Activated effector memory CD4-positive, alpha-beta T cell treated with anti-CD3 and anti-CD28 coated beads, Interleukin-2, amount 50 U/mL, for 16 hours (primary cell): ENCODE measurements around the gene PRSS22.

Experiments used
- DNase-seq: peaks from one replicate; pipeline ENCODE4 v3.0.0-alpha.2; 2020

PRSS22 gene

DNA sequence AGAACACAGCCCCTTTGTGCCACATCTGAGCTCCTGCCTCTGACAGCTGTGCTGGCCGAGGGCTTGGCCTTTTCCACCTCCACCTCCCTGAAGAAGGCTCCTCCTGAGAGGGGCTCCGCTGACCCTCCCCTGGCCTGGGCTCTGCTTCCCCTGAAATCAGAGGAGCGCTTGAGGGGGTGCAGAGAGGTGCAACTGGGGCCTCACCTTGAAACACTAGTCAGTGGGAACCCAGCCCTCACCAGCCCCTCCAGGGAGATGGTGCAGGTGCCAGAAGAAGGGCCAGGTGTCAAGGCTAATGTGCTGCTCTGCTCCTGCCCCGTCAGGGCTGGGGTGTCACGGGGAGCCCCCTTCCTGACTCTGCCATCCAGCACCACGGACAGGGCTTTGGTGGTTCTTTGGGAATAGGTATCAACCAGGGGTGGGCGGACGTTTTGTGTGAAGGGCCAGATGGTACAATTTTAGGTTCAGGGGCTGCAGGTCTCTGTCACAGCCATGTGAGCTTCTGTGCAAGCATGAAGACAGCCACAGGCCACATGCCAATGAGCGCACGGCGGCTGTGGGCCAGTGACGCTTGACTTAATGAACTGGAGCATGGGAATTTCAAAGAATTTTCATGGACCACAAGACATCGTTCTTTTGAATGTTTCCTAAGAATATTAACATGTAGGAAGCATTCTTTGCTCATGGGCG is 30.0 kb downstream of the PRSS22 start:
- no peak for DNase-seq

DNA sequence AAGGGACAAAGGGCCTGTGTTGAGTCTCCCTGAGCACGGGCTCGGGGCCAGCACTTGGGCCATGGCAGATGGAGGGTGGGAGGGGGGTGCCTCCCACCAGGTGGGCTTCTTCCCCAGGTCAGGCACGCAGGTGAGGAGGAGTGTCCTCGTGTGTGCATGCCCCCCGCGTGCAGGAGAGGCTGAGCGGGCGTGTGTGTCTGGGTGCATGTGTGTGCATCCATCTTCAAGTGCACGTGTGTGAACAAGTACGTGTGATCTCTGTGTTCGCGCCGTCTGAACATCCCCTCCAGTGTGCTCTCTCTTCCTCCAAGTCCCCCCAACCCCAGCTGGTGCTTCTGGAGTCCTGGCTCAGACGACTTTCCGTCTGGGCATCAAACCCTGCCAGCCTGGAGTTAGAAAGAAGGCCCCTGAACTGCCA is 30.6 kb downstream of the PRSS22 start:
- DNase-seq: peak; percentile 44

DNA sequence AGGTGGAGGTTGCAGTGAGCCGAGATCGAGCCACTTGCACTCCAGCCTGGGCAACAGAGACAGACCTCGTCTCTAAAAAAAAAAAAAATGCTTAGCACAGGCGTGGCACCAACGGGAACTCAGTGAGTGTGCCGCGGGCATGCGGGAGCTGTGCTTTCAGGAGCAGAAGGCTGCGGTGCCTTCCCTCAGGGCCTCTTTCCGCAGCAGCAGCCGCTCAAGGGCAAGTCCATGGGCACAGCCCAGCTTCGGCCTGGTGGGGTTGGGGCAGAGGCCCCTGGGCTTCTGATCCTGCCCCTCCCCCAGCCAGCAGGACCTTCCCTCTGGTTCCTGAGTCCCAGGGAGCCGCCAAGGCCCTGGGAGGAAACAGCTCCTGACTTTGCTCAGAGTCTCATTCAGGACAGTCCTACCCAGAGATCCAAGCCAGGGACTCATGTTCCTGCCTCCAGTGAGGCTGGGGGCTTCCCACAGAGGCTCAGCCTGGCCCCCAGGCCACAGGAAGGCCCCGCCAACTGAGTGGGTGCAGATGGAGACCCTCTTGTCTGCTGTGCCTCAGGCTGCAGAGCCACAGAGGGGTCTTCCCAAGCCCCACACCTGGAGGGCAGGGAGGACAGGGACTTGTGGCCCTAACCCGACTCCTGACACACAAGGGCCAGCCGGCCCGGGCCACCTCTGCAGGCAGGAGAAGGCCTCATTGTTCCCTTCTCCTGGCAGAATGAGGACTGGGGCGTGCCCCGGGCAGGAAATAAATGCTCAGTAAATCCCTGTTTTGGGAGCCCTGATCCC is 31.2 kb downstream of the PRSS22 start:
- DNase-seq: peak; percentile 56

DNA sequence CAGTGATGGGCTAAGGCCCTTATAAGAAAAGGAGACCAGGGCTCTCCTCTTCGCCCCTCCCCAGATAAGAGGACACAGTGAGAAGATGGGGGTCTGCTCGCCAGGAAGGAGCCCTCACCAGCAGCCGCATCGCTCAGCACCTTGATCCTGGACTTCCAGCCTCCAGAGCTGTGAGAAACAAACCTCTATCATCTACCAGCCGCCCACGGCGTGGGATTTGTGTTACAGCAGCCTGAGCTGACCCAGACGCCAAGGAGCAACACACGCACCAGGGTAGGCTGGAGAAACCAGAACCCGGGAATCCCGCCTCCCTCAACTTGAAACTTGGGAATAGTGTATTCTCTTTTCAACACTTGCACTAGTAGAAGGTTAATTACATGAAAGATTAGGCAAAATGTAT is 32.1 kb downstream of the PRSS22 start:
- DNase-seq: peak; percentile 31

DNA sequence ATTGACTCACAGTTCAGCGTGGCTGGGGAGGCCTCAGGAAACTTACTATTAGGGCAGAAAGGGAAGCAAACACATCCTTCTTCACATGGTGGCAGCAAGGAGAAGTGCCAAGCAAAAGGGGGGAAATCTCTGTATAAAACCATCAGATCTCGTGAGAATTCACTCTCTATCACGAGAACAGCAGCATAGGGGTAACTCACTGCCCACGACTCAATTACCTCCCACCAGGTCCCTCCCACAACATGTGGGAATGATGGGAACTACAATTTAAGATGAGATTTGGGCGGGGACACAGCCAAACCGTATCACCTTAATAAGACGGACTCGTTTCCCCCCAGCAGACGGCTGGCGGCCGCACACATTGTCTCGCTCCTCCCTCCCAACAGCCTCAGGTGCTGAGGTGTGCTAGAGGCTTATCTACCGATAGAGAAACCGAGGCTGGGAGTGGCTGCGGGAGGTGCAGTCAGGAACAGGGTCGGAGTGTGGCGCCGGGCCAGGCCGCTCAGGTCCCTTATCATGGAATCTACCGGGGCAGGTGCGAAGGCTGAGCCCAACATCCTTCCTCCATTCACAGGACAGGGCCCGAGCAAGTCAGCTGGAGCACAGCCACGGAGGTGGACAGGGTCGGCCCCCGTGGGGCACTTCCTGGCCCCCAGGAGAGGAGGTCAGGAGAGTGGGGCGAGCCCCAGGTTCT is 32.8 kb downstream of the PRSS22 start:
- peak; percentile 49 for DNase-seq

DNA sequence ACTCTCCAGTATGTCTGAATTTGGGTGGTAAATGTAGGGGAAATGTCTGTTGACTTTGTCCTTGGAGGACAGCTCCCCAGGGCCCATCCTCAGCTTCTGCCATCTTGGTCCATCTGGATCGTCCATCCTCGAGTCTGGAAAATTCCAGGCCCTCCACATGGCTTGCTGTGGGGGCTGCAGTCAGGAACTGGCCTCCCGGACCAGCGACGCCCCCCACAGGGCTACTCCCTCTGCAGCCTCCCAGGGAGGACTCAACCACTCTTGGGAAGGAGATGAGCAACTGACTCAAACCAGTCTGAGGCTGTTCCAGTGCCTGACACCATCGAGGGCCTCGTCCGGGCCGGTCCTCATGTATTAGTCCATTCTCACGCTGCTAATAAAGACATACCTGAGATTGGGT is 33.3 kb downstream of the PRSS22 start:
- DNase-seq: peak; percentile 25

DNA sequence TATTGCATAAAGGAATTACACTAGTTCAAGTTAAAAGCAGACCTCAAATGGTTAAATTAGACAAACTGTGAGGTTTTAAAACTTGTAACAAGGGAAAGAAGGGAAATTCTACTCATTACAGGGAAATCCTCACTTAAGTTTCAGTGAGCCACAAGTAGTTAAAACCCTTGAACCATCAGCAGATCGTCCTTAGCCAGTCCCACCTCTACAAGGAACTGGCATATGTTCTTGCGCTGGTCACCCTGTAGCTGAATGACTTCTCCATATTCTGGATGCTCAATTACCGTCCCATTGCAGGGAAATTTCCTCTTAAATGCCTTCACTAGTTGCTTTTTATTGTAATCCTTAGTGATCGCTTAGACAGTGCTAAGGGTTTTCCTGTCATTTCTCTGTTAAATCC is 35.5 kb downstream of the PRSS22 start:
- peak; percentile 4 for DNase-seq

DNA sequence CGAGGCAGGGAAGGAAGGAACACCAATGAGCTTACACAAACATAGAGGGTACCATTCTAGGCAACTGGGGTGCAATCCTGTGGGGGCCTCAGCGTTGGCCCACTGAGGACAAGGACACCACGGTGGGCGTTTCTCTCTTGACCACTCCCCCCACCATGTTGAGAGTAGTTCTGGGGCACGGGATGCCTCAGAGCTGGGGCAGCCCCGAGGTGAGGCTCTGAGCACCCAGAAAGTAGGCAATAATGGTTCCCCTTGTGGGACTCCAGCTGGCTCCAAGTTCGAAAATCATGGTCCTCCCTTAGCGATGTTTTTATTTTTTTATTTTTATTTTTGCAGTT is 35.8 kb downstream of the PRSS22 start:
- DNase-seq: peak; percentile 47

DNA sequence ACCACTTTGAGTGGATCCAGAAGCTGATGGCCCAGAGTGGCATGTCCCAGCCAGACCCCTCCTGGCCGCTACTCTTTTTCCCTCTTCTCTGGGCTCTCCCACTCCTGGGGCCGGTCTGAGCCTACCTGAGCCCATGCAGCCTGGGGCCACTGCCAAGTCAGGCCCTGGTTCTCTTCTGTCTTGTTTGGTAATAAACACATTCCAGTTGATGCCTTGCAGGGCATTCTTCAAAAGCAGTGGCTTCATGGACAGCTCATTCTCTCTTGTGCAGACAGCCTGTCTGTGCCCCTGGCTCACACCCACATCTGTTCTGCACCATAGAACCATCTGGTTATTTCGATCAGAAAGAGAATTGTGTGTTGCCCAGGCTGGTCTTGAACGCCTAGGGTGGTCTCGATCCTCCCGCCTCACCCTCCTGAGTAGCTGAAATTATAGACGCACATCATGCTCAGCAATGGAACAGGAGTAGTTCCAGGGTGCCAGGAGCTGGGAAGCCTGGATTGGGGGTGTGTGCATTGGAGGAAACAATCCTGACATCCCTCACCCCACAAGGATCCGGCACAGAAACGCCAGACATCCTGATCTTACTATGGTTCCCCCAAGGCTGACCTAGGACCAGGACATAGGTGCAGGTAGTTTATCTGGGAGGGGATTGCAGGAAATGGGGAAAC is 36.3 kb downstream of the PRSS22 start:
- peak; percentile 56 for DNase-seq

DNA sequence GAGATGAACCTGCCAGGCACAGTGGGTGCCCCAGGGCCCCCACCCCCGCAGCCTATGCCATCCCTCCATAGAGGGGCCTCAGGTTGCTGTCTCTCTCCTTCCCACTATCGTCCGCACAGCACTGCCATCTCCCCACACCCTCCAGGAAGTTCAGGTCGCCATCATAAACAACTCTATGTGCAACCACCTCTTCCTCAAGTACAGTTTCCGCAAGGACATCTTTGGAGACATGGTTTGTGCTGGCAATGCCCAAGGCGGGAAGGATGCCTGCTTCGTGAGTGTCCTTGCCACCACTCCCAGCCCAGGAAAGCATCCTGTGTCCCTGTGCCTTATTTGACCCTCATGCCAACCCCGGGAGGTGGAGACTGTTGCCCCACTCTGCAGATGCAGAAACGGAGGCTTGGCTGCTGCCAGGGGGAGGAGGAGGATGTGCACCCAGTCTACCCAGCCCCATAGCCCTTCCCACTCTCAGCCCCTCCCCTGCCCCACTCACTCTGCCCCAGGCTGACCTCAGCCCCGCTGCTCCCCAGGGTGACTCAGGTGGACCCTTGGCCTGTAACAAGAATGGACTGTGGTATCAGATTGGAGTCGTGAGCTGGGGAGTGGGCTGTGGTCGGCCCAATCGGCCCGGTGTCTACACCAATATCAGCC is 37.0 kb downstream of the PRSS22 start:
- no peak for DNase-seq

DNA sequence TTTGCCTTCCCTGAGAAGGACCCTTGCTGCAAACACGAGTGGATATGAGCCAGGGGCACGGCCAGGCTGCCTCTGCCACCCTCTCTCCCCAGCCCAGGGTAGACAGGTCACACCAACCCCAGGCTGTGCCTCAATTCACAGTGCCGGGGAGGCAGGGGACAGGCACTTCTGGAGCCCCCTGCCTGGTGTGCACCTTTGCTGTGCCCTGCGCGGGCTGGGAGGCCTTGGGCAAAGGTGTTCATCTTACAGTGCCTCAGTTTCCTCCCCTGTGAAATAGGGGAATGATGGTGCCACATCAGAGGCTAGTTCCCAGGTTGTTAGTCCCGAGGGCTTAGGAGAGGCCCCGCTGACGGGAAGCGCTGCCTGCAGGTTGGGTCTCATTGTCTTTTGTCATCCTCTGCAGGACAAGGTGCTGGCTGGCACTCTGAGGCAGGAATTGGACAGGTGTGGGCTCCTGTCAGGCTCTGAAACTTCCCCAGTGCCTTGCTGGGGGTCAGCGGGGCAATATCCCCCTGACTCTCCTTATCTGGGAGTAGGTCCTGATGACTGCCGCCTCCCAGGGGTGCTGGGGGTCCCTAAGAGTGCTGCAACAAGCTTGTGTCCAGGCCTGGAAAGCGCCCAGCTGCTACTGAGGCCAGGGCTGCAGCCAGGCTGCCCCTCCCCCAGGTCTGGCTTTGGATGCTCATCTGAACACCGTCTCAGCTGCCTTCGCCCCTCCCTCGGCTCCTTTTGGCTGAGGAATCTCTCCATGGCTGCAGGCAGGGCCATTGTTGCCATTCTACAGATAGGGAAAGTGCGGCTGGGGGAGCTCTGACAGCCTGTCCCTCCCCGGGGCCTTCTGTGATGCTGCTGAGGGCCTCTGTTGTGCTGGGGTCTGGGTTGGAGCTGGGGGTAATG is 37.8 kb downstream of the PRSS22 start:
- DNase-seq: peak; percentile 54

DNA sequence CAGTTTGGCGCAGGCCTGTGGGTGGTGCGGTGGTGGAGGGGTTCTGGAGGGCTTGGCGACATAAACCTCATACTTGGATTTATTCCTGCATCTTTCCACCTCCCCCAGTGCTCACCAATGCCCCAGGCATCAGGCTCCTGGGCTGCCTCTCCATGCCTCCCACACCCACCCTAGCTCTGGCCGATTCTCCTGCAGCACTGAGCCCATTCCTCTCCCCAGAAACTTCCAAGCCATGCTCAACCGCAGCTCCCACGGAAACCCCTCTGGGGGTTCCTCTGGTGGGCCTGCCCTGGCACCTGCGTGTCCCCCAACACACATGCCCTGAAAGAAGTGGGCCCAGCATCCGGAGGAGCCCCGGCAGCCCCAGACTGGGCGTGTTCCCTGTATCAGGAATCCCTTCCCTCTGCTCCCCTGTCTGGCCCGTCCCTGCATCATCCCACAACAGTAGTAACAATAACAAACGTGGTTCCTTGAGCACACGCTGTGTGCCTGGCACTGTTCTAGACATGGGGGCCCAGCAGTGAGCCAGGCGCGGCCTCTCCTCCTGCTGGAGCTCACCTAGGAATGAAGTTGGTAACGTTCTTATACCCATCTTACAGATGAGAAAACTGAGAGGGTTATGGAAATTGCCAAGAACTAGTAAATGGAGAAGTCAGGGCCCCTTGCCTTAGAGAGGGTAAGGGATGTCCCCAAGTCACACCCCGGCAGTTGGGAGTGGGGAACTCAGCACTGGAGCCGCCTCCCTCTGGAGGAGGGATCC is 38.6 kb downstream of the PRSS22 start:
- peak; percentile 42 for DNase-seq

DNA sequence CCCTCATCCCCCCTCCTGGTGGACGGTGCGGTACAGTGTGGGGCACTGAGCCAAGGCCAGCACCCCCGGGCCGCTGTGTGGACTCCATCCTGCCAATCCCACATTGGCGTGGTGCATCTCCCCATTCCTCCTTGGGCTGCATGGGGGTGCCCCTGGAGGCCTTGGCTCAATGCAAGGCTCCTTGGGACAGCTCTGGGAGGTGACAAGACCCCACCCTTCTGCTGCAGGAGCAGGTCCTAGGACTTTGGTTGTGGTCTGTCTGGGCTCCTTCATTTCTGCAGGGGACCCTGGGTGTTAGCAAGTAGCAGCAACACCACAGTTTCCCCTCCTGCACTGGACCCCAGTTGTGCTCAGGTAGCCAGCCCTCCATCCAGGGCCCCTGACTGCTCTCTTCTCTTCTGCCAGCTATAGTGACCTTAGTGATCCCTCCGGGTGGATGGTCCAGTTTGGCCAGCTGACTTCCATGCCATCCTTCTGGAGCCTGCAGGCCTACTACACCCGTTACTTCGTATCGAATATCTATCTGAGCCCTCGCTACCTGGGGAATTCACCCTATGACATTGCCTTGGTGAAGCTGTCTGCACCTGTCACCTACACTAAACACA is 39.6 kb downstream of the PRSS22 start:
- peak; percentile 57 for DNase-seq

DNA sequence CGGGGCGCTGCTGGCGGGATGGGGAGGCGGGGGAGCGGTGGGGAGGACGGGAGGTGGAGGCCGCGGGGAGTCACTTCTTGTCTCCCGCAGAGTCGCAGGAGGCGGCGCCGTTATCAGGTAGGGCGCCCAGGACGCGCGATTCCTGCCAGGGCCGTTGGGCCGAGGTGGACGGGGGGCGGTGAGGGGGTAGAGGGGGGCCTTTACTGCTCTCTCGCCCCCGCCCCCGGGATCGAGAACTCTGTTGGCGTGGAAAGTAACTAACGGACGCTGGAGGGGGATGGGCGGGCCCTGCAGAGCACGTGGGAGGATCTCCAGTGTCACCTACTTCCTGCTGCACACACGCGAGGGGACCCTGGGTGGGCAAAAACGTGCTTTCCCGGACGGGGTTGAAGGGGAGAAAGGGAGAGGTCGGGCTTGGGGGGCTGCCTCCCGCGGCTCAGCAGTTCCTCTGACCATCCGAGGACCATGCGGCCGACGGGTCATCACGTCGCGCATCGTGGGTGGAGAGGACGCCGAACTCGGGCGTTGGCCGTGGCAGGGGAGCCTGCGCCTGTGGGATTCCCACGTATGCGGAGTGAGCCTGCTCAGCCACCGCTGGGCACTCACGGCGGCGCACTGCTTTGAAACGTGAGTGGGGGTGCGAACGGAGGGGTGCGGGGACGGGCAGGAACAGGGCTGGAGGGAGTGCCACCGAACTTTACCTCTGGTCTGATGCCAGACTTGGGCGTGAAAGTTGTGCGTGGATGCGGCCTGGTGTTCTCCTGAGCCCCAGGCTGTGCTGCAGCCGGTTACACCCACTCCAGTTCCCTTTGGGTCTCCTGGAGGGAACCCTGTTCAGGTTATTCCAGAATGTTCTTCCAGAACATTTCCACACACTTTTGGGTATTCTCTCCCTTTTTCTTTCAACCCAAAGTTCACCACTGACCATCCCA is 40.4 kb downstream of the PRSS22 start:
- peak; percentile 64 for DNase-seq

DNA sequence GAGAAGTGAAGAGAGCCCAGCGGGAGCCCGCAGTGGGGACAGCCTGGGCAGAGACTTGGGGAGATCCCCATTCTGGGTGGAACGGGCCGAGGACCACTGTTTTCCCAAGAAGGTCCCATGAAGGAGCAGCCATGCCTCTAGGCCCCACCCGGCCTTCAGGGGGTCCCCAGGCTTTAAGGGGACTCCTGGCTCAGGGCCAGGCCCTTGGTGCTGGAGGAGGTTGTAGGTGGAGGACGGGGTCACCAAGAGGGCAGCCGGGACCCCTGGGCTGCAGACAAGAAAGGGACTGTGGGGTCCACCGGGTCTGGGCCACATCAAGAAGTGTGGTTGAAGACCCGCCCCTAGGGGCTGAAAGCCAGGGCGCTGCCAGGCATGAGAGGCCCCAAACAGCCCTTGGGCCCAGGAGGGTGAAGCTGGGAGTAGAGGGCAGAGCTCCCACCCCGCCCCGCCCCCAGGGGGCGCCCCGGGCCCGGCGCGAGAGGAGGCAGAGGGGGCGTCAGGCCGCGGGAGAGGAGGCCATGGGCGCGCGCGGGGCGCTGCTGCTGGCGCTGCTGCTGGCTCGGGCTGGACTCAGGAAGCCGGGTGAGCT is 41.1 kb downstream of the PRSS22 start, which contains the start of gene PRSS21:
TSS of gene PRSS21 (plus strand) at position 487 of the 589 bp plus-strand sequence. CDS start at position 519, 32 bp downstream.
- peak; percentile 74 for DNase-seq

DNA sequence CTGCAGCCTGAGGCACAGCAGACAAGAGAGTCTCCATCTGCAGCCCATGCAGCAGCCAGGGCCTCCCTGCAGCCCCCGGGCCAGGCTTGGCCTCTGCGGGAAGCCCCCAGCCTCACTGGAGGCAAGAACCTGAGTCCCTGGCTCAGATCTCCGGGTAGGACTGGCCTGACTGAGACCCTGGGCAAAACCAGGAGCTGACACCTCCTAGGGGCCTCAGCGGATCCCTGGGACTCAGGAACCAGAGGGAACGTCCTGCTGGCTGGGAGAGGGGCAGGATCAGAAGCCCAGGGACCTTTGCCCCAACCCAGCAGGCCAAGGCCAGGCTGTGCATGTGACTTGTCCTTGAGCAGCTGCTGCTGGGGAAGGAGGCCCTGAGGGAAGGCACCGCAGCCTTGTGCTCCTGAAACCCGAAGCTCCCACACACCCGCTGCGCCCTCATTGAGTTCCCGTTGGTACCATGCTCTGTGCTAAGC is 42.6 kb downstream of the PRSS22 start:
- peak; percentile 50 for DNase-seq

DNA sequence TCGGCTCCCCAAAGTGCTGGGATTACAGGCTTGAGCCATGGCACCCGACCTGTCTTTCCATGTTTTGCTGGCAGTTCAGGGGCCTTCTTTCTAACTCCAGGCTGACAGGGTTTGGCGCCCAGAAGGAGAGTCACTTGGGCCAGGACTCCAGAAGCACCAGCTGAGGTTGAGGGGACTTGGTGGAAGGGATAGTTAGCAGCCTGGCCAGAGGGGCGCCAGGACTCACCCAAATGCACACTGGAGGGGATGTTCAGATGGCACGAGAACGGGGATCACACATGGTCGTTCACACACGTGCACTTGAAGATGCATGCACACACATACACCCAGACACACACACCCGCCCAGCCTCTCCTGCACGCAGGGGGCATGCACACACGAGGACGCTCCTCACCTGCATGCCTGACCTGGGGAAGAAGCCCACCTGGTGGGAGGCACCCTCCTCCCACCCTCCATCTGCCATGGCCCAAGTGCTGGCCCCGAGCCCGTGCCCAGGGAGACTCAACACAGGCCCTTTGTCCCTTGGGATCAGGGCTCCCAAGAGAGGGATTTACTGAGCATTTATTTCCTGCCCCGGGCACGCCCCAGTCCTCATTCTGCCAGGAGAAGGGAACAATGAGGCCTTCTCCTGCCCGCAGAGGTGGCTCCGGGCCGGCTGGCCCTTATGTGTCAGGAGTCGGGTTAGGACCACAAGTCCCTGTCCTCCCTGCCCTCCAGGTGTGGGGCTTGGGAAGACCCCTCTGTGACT is 43.2 kb downstream of the PRSS22 start:
- peak; percentile 46 for DNase-seq

DNA sequence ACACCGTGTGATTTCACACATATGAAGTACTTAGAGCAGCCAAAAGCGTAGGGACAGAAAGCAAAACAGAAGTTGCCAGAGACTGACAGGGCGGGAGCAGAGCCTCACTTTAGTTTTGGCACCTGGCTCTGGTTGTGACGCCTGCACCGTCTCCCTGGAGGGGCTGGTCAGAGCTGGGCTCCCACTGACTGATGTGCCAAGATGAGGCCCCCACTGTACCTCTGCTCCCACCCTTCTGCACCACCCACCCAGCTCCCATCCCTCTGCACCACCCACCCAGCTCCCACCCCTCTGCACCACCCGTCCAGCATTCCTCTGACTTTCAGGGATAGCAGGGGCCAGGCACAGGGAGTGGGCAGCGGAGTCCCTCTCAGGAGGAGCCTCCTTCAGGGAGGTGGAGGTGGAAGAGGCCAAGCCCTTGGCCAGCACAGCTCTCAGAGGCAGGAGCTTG is 44.2 kb downstream of the PRSS22 start:
- DNase-seq: peak; percentile 42
